HCT116 (cell line): ENCODE measurements around the gene RPL31. TPM values are rescaled to one million over a fixed set of nuclear protein-coding genes. Genes with fewer than 3 reads are reported as not detected.

Experiments
- ATAC-seq: fragments of 200-7000 bp; cut with Tn5 transposase; 2 replicates; pipeline ENCODE4 v1.9.1; 2020; ENCODE audit warnings: mild to moderate bottlenecking, moderate library complexity
- BruUV-seq: library from RNA; stranded (reverse); fragments of 400-500 nt; replicated peaks from 2 replicates; lab custom pipeline; 2021; lab: Mats Ljungman, UMichigan
- CTCF ChIA-PET: fragments of 300-600 bp; sonication (Branson Sonifier 250); formaldehyde crosslinking; loops from one replicate; lab custom pipeline; 2021; ENCODE audit warnings: antibody characterized with exemption; lab: Charles Lee
- POLR2A ChIA-PET: fragments of 300-600, 350-600 bp; sonication (Branson Sonifier 250); formaldehyde crosslinking; loops from one replicate; lab custom pipeline; 2021; ENCODE audit warnings: antibody characterized with exemption; lab: Charles Lee
- RAD21 ChIA-PET, 2 experiments: fragments of 300-600 bp; sonication (Branson Sonifier 250); formaldehyde crosslinking; loops; one replicate each; lab custom pipeline; 2023; ENCODE audit warnings: low total read pairs in 2 of 2; ENCODE audit not compliant: uncharacterized antibody in 2 of 2, unreplicated experiment in 2 of 2, low non-redundant PET in 1 of 2; lab: Charles Lee
- DNase-seq: peaks from one replicate; pipeline ENCODE4 v3.0.0-alpha.2; 2010; ENCODE audit warnings: low read depth, low spot score
- H2AFZ ChIP-seq: fragments of 200-600 bp; shearing (Covaris generic), sonication (generic); 2 replicates; pipeline ENCODE4 v1.6.1; 2017; ENCODE audit warnings: low read depth, mixed run types, mixed read lengths, antibody characterized with exemption, low read length; ENCODE audit not compliant: poor library complexity, severe bottlenecking
- H3K27ac ChIP-seq: 2 replicates; pipeline ENCODE4 v1.5.1; 2012; ENCODE audit warnings: low read depth, low read length
- H3K27me3 ChIP-seq: fragments of 200-600 bp; sonication (generic); 2 replicates; pipeline ENCODE4 v1.6.1; 2016; ENCODE audit warnings: mixed run types, low read length, mixed read lengths; ENCODE audit not compliant: insufficient read depth
- H3K36me3 ChIP-seq, 2 experiments: fragments of 200-500 bp in 1 of 2; fragments of 200-600 bp in 1 of 2; sonication (Bioruptor generic) in 1 of 2; sonication (generic) in 1 of 2; 2 replicates each; pipeline versions ENCODE4 v1.5.1 to v1.6.1; 2014 to 2016; ENCODE audit warnings: low read length in 2 of 2, inconsistent platforms in 1 of 2, mixed read lengths in 1 of 2, mixed run types in 1 of 2; ENCODE audit not compliant: insufficient read depth in 2 of 2, control insufficient read depth in 1 of 2
- H3K4me1 ChIP-seq, 2 experiments: fragments of 200-600 bp in 1 of 2; sonication (generic) in 1 of 2; 2 replicates each; pipeline versions ENCODE4 v1.5.1 to v1.6.1; 2012 to 2017; ENCODE audit warnings: low read length in 2 of 2, inconsistent platforms in 1 of 2, mild to moderate bottlenecking in 1 of 2, mixed read lengths in 1 of 2, mixed run types in 1 of 2, moderate library complexity in 1 of 2; ENCODE audit not compliant: insufficient read depth in 2 of 2, control insufficient read depth in 1 of 2
- H3K4me2 ChIP-seq: fragments of 200-600 bp; sonication (generic); 2 replicates; pipeline ENCODE4 v1.6.1; 2017; ENCODE audit warnings: mixed run types, low read length, mixed read lengths
- H3K4me3 ChIP-seq, 2 experiments: fragments of 200-600 bp in 1 of 2; sonication (generic) in 1 of 2; replicated peaks in 1 of 2; 2 replicates each; pipeline ENCODE4 v1.5.1; 2011 to 2016; ENCODE audit warnings: low read length in 2 of 2, control low read depth in 1 of 2, low read depth in 1 of 2, mild to moderate bottlenecking in 1 of 2, mixed read lengths in 1 of 2, mixed run types in 1 of 2
- H3K79me2 ChIP-seq: fragments of 200-600 bp; sonication (generic); 2 replicates; pipeline ENCODE4 v1.6.1; 2017; ENCODE audit warnings: mild to moderate bottlenecking, mixed run types, low read length, moderate library complexity, mixed read lengths; ENCODE audit not compliant: insufficient read depth
- H3K9ac ChIP-seq: fragments of 200-600 bp; sonication (generic); 2 replicates; pipeline ENCODE4 v1.6.1; 2016; ENCODE audit warnings: low read length, mixed read lengths
- H3K9me2 ChIP-seq: fragments of 200-600 bp; sonication (generic), shearing (Covaris generic); 2 replicates; pipeline ENCODE4 v1.6.1; 2017; ENCODE audit warnings: mixed run types, mild to moderate bottlenecking, moderate library complexity; ENCODE audit not compliant: insufficient read depth
- H3K9me3 ChIP-seq, 2 experiments: fragments of 200-500 bp in 1 of 2; fragments of 200-600 bp in 1 of 2; sonication (Bioruptor generic) in 1 of 2; sonication (generic) in 1 of 2; 2 replicates each; pipeline ENCODE4 v1.6.1; 2014 to 2017; ENCODE audit warnings: low read length in 2 of 2, mixed read lengths in 2 of 2, inconsistent platforms in 1 of 2, low read depth in 1 of 2, mild to moderate bottlenecking in 1 of 2, mixed run types in 1 of 2, moderate library complexity in 1 of 2; ENCODE audit not compliant: control insufficient read depth in 1 of 2, insufficient read depth in 1 of 2
- H4K20me1 ChIP-seq: fragments of 200-600 bp; sonication (generic), shearing (Covaris generic); 2 replicates; pipeline ENCODE4 v1.6.1; 2017; ENCODE audit warnings: mixed run types, mild to moderate bottlenecking, moderate library complexity; ENCODE audit not compliant: insufficient read depth
- ATF3 ChIP-seq: IDR thresholded peaks from 2 replicates; pipeline ENCODE4 v1.6.1; 2012
- CBX3 ChIP-seq: IDR thresholded peaks from 2 replicates; pipeline ENCODE4 v1.6.1; 2012; ENCODE audit warnings: low read depth
- CEBPB ChIP-seq: IDR thresholded peaks from 2 replicates; pipeline ENCODE4 v1.6.1; 2012; ENCODE audit warnings: low read depth
- ELF1 ChIP-seq: IDR thresholded peaks from 2 replicates; pipeline ENCODE4 v1.6.1; 2012; ENCODE audit warnings: low read depth, borderline replicate concordance
- EZH2phosphoT487 ChIP-seq: fragments of 200-600 bp; IDR thresholded peaks from 2 replicates; pipeline ENCODE4 v1.6.1; 2018; ENCODE audit warnings: antibody characterized with exemption, borderline replicate concordance
- FOSL1 ChIP-seq: IDR thresholded peaks from 2 replicates; pipeline ENCODE4 v1.6.1; 2012; ENCODE audit warnings: low read depth
- POLR2AphosphoS5 ChIP-seq: IDR thresholded peaks from 2 replicates; pipeline ENCODE4 v1.6.1; 2011; ENCODE audit warnings: mild to moderate bottlenecking, low read depth, low read length, moderate library complexity
- RAD21 ChIP-seq: IDR thresholded peaks from 2 replicates; pipeline ENCODE4 v1.6.1; 2012; ENCODE audit warnings: low read depth, mild to moderate bottlenecking
- SRF ChIP-seq: IDR thresholded peaks from 2 replicates; pipeline ENCODE4 v1.6.1; 2012; ENCODE audit warnings: low read depth
- TCF7L2 ChIP-seq: IDR thresholded peaks from 2 replicates; pipeline ENCODE4 v1.7.0; 2011; ENCODE audit warnings: borderline replicate concordance, inconsistent platforms; ENCODE audit not compliant: insufficient read depth, insufficient read length; ENCODE audit errors: extremely low read depth
- ZBTB33 ChIP-seq: IDR thresholded peaks from 2 replicates; pipeline ENCODE4 v1.6.1; 2011; ENCODE audit warnings: mild to moderate bottlenecking, low read length, moderate library complexity; ENCODE audit not compliant: insufficient replicate concordance; ENCODE audit errors: extremely low read depth
- ZFX ChIP-seq: fragments of 450-650 bp; IDR thresholded peaks from 2 replicates; pipeline ENCODE4 v1.6.1; 2017
- intact Hi-C: fragments of 100-400 bp; cut with micrococcal nuclease; formaldehyde crosslinking; loops from 2 replicates; pipeline ENCODE4 v1.10.0; 2022
- total RNA-seq: library from RNA; stranded (reverse); gene quantifications from one replicate; pipeline ENCODE4 v1.2.1, GENCODE V29; 2021; ENCODE audit not compliant: unreplicated experiment
- TF ChIP-seq, protein P1 (sequence below): IDR thresholded peaks from 2 replicates; pipeline ENCODE4 v1.6.1; 2012
- TF ChIP-seq, protein P2 (sequence below), 3 experiments: fragments of 200-600 bp in 1 of 3; sonication (generic) in 1 of 3; IDR thresholded peaks in 2 of 3; conservative IDR thresholded peaks in 1 of 3; 2 replicates each; pipeline ENCODE4 v1.5.1; 2012 to 2017; ENCODE audit warnings: low read depth in 2 of 3, low read length in 2 of 3, antibody characterized with exemption in 1 of 3, borderline replicate concordance in 1 of 3, control low read depth in 1 of 3, mild to moderate bottlenecking in 1 of 3, mixed read lengths in 1 of 3, mixed run types in 1 of 3, moderate library complexity in 1 of 3; ENCODE audit not compliant: insufficient read depth in 1 of 3

The RPL31 gene
- total RNA-seq, 1 experiment from 2014 or later: 1,340 TPM

DNA sequence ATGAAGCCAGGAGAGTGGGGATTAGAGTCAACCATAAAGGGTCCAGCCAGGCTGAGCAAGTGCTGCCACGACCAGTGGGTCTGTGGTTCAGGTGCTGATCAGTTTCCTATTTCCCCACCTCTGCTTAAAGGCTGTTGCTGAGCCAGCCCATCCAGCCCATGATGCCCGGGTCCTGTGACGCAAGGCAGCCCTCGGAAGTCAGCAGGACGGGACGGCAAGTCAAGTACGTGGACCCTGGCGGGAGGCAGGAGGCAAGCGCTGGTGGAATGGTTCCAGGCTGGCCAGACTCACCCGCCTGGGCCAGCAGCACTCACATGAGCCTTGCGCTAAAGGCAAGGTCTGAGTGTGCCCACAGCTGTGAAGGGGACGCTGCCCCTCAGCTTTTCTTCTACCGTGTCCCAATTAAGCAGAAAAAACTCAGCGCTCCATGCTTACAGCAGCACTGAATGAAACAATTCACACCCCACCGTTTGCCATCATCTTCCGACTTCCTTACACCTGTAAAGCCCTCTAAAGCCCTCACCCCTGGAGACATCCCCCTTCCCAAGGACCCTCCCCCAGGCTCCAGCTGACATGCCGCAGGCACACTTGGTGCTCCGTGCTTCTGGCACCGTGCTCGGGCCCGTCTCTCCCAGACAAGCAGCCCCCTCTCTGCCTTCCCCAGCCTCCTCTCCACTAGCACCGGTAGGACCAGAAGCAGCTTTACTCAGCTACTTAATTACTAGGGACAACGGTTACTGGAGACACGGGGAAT lies 11.3 kb upstream of the RPL31 start:
- Histone ChIP-seq H3K4me1 (no peaks in the 10 kb centered on the region), H3K9ac (no peak overlapping the region), H3K27ac (no peak overlapping the region), H3K36me3 (no peaks in the 10 kb centered on the region; a peak in 1 of 4 replicates), H3K9me2 (no peaks in the 10 kb centered on the region), H3K79me2 (no peaks in the 10 kb centered on the region), H2AFZ (no peak overlapping the region), H3K4me2 (no peak overlapping the region), H3K4me3 (no peak overlapping the region), H3K27me3 (no peaks in the 10 kb centered on the region), H4K20me1 (no peaks in the 10 kb centered on the region), H3K9me3 (no peaks in the 10 kb centered on the region)
- POLR2A ChIA-PET: interaction anchor here (1.4 to 1.5 kb wide), 2 partner anchors 11 kb away, joined by 4 read pairs; partner anchors contain the start of gene RPL31
- CTCF ChIA-PET: no interaction called here
- DNase-seq (no peak), ATAC-seq (no peak)
- RAD21 ChIA-PET: no interaction called here
- intact Hi-C loops: no loop called here
- TF ChIP-seq SRF (no peak), TCF7L2 (no peak), POLR2AphosphoS5 (no peak), CEBPB (no peak), RAD21 (no peak), FOSL1 (no peak), ELF1 (no peak), ZFX (no peak), ATF3 (no peak), EZH2phosphoT487 (no peak), ZBTB33 (no peak), CBX3 (no peak)
- TF ChIP-seq, protein P1, sequence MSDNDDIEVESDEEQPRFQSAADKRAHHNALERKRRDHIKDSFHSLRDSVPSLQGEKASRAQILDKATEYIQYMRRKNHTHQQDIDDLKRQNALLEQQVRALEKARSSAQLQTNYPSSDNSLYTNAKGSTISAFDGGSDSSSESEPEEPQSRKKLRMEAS: no peak
- TF ChIP-seq, protein P2, sequence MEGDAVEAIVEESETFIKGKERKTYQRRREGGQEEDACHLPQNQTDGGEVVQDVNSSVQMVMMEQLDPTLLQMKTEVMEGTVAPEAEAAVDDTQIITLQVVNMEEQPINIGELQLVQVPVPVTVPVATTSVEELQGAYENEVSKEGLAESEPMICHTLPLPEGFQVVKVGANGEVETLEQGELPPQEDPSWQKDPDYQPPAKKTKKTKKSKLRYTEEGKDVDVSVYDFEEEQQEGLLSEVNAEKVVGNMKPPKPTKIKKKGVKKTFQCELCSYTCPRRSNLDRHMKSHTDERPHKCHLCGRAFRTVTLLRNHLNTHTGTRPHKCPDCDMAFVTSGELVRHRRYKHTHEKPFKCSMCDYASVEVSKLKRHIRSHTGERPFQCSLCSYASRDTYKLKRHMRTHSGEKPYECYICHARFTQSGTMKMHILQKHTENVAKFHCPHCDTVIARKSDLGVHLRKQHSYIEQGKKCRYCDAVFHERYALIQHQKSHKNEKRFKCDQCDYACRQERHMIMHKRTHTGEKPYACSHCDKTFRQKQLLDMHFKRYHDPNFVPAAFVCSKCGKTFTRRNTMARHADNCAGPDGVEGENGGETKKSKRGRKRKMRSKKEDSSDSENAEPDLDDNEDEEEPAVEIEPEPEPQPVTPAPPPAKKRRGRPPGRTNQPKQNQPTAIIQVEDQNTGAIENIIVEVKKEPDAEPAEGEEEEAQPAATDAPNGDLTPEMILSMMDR (IDR thresholded peaks at IDR 0.05 in 2 of 3, conservative IDR thresholded peaks at IDR 0.05 in 1 of 3; ENCODE audit: borderline replicate concordance in 1 of 3, insufficient read depth in 1 of 3, low read depth in 2 of 3, low read length in 2 of 3): no peak
- no TSS peak for BruUV-seq
